ENCODE results near the gene ANKRD28.

DNA sequence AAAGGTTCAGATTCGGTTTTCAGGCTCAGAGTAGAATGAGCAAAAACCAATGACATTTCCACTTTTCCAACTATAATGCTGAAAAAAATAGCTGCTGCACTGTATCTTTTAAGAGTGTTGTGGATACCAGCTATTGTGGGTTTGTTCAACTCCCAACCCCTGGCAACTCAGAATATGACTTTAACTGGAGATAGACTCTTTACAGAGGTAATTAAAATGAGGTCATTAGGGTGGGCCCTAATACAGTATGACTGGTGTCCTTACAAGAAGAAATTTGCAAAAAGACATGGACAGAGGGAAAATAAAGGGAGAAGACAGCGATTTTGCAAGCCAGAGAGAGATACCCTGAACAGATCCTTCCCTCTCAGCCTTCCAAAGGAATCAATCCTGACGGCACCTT, 39.5 kb downstream of the ANKRD28 start:
- TF ChIP-seq EZH2phosphoT487 (IDR thresholded peaks at IDR 0.05; ENCODE audit: low read length) (no peak), CTCF (IDR thresholded peaks at IDR 0.05; ENCODE audit: low read length) (no peak), EZH2 (optimal IDR thresholded peaks at IDR 0.05; ENCODE audit: low read depth, low read length) (no peak)
